RCC 7860 (cell line): ENCODE measurements around the gene PCSK4.
A peak's percentile ranks its signal among the peaks of the same experiment; 100 is the strongest.
"Not testable (repeated sequence)": the region's sequence is repeated elsewhere in the genome, so short reads cannot be mapped to it uniquely, and the experiment has no call there.

Experiments used
- DNase-seq: peaks from one replicate; pipeline ENCODE4 v3.0.0-alpha.2; 2015; ENCODE audit warnings: low spot score
- FAIRE-seq: peaks from 2 replicates; lab custom pipeline; 2012; peaks lifted over from hg19 to GRCh38; lab: Jason Lieb, UNC

PCSK4 gene

GRCh38 chr19:1490311-1491113 lies at the start of gene PCSK4:
TSS of gene PCSK4 (minus strand) at chr19:1490350. CDS start at chr19:1490346, 4 bp downstream.
- peak; percentile 94 for FAIRE-seq
- DNase-seq = peak; percentile 96

GRCh38 chr19:1539749-1540148 lies 49.6 kb upstream of the PCSK4 start:
- DNase-seq, FAIRE-seq: not testable (repeated sequence)

- FAIRE-seq (no peak), DNase-seq (no peak)
Measured at GRCh38 chr19:1538978-1539377, 48.8 kb upstream of the PCSK4 start.

- FAIRE-seq, DNase-seq: not testable (repeated sequence)
Measured at GRCh38 chr19:1535699-1536098, 45.5 kb upstream of the PCSK4 start.

GRCh38 chr19:1534972-1535371 lies 44.8 kb upstream of the PCSK4 start:
- no peak for DNase-seq
- FAIRE-seq = no peak

GRCh38 chr19:1533510-1534150 lies 43.5 kb upstream of the PCSK4 start:
- DNase-seq = no peak
- FAIRE-seq = no peak

GRCh38 chr19:1532003-1532402 lies 41.9 kb upstream of the PCSK4 start:
- no peak for DNase-seq
- no peak for FAIRE-seq

- no peak for DNase-seq
- no peak for FAIRE-seq
Measured at GRCh38 chr19:1531587-1531986, 41.4 kb upstream of the PCSK4 start.

- not testable (repeated sequence) for DNase-seq, FAIRE-seq
Measured at GRCh38 chr19:1530856-1531255, 40.7 kb upstream of the PCSK4 start.

- no peak for FAIRE-seq
- no peak for DNase-seq
Measured at GRCh38 chr19:1529430-1529816, 39.3 kb upstream of the PCSK4 start.

- no peak for FAIRE-seq
- no peak for DNase-seq
Measured at GRCh38 chr19:1528596-1529429, 38.7 kb upstream of the PCSK4 start.

- FAIRE-seq = no peak
- DNase-seq = no peak
Measured at GRCh38 chr19:1527650-1528309, 37.6 kb upstream of the PCSK4 start.

GRCh38 chr19:1526979-1527649 lies 37.0 kb upstream of the PCSK4 start:
- DNase-seq (no peak), FAIRE-seq (no peak)

GRCh38 chr19:1526066-1526778 lies 36.1 kb upstream of the PCSK4 start:
- no peak for DNase-seq
- FAIRE-seq = no peak

- no peak for FAIRE-seq
- no peak for DNase-seq
Measured at GRCh38 chr19:1525343-1525742, 35.2 kb upstream of the PCSK4 start.

GRCh38 chr19:1524972-1525325 lies 34.8 kb upstream of the PCSK4 start:
- FAIRE-seq = no peak
- DNase-seq = no peak

GRCh38 chr19:1524287-1524971 lies 34.3 kb upstream of the PCSK4 start:
- DNase-seq = no peak
- no peak for FAIRE-seq

- DNase-seq (no peak), FAIRE-seq (no peak)
Measured at GRCh38 chr19:1523412-1524286, 33.5 kb upstream of the PCSK4 start, which contains the start of gene PLK5. TSS of gene PLK5 (plus strand) at chr19:1524077. CDS start at chr19:1526997, 2,920 bp downstream.
